ENCODE measurements around the gene GPR62.

Gene GPR62

DNA sequence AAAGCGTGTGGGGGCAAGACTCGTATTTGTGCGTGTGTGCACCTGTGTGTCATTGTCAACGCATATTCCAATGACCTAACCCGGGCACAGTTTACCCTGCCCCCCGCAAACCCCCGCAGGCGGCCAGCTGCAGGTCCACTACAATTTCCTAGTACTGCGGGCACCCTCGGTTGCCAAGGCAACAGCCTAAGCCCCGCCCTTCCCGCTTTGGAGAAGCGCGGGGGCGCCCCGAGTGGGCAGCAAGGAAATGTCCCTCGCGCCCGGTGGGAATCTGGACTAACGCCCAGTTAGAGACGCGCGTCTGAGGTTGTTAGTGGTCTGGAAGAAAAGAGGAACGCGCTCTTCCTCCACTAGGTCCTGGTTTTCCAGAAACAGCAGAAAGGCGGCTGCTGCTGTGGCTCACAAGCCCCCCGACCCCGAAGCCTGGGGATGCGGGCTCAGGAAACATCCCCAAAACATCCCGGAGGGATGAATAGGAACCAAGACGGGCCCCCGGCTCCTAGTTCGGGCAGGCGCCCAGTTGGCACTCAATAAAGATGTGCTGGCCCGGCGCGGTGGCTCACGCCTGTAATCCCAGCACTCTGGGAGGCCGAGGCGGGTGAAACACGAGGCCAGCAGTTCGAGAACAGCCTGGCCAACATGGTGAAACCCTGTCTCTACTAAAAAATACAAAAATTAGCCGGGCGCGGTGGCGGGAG lies 20.8 kb downstream of the GPR62 start:
- H3K9me3 ChIP-seq (ENCODE audit: insufficient read depth, low read depth, low read length) = no peaks in the 10 kb centered on the region
- no peaks in the 10 kb centered on the region for H3K36me3 ChIP-seq (ENCODE audit: insufficient read depth, low read length)
- peaks cover 36% of the 10 kb centered on the region for H3K27me3 ChIP-seq (ENCODE audit: insufficient read depth, low read length)
- peak overlapping the region; percentile 52 for H3K4me3 ChIP-seq (ENCODE audit: low read length)
- no peak overlapping the region for H3K9ac ChIP-seq (ENCODE audit: low read depth, low read length)
- peaks cover 14% of the 10 kb centered on the region; the same call in 1 of the 2 replicates for H3K4me1 ChIP-seq (ENCODE audit: insufficient read depth, low read length)
- whole genome bisulfite sequencing = 49% methylated on average over 46 of the region's 46 CpGs
- no peak overlapping the region for H3K27ac ChIP-seq (ENCODE audit: low read depth, low read length)

DNA sequence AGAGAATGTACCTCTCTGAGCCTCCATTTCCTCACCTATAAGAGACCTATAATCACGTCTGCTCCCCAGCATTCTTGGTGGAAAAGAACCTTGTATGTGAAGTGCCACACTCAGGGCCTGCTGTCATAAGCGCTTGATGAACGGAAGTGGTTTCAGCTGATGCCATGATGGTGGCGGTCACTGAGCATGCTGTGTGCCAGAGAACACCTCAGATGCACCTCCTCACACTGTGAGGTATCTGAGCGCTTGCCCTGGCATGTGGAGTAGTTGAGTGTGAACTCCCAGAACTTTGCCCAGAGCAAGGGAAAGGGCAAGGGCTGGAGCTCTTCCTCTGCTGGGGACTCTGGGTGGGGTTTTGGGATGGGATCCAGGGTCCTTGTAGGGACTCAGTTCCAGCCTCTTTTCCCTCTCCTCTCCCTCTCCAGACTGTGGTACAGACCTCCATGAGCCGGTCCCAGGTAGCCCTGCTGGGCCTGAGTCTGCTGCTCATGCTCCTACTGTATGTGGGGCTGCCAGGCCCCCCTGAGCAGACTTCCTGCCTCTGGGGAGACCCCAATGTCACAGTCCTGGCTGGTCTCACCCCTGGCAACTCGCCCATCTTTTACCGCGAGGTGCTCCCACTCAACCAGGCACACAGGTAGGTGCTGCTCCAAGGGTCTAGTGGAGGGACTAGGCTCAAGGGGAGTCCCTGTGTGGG lies 22.4 kb downstream of the GPR62 start:
- WGBS = 96% methylated on average over 9 of the region's 9 CpGs
- H3K36me3 ChIP-seq (ENCODE audit: insufficient read depth, low read length) = no peaks in the 10 kb centered on the region
- H3K9ac ChIP-seq (ENCODE audit: low read depth, low read length) = no peak overlapping the region
- no peaks in the 10 kb centered on the region for H3K9me3 ChIP-seq (ENCODE audit: insufficient read depth, low read depth, low read length)
- no peak overlapping the region for H3K27ac ChIP-seq (ENCODE audit: low read depth, low read length)
- H3K4me3 ChIP-seq (ENCODE audit: low read length) = no peak overlapping the region
- peaks cover 36% of the 10 kb centered on the region for H3K27me3 ChIP-seq (ENCODE audit: insufficient read depth, low read length)
- H3K4me1 ChIP-seq (ENCODE audit: insufficient read depth, low read length) = peaks cover 18% of the 10 kb centered on the region

DNA sequence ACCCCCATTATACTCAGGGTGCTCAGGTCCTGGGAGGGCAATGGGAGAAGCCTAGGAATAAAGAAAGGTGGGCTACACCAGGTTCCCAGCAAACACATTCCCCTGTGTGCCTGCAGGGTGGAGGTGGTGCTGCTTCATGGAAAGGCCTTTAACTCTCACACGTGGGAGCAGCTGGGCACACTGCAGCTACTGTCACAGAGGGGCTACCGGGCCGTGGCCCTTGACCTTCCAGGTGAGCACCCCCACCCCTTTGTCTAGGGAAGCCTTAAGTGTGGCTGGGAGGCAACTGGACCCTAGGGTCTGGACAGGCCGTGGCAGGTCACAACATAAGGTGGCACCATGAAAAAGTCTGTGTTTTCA lies 22.9 kb downstream of the GPR62 start:
- no peak overlapping the region for H3K4me3 ChIP-seq (ENCODE audit: low read length)
- peaks cover 36% of the 10 kb centered on the region for H3K27me3 ChIP-seq (ENCODE audit: insufficient read depth, low read length)
- 88% methylated on average over 4 of the region's 4 CpGs for WGBS
- no peaks in the 10 kb centered on the region for H3K9me3 ChIP-seq (ENCODE audit: insufficient read depth, low read depth, low read length)
- H3K36me3 ChIP-seq (ENCODE audit: insufficient read depth, low read length) = no peaks in the 10 kb centered on the region
- peaks cover 20% of the 10 kb centered on the region for H3K4me1 ChIP-seq (ENCODE audit: insufficient read depth, low read length)
- no peak overlapping the region for H3K9ac ChIP-seq (ENCODE audit: low read depth, low read length)
- H3K27ac ChIP-seq (ENCODE audit: low read depth, low read length) = no peak overlapping the region

DNA sequence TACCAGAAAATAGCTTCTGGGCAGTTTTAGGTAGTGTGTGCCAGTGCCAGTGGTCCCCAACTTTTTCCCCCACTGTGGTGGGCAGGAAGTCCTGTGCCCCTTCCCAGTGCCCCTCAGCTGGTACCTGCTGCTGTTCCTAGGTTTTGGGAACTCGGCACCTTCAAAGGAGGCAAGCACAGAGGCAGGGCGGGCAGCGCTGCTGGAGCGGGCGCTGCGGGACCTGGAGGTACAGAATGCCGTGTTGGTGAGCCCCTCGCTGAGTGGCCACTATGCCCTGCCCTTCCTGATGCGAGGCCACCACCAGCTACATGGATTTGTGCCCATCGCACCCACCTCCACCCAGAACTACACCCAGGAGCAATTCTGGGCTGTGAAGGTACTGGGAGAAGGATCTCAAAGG lies 25.1 kb downstream of the GPR62 start:
- Histone ChIP-seq H3K27ac (ENCODE audit: low read depth, low read length) (no peak overlapping the region), H3K4me1 (ENCODE audit: insufficient read depth, low read length) (peaks cover 15% of the 10 kb centered on the region), H3K36me3 (ENCODE audit: insufficient read depth, low read length) (no peaks in the 10 kb centered on the region), H3K27me3 (ENCODE audit: insufficient read depth, low read length) (peaks cover 20% of the 10 kb centered on the region), H3K9ac (ENCODE audit: low read depth, low read length) (no peak overlapping the region), H3K4me3 (ENCODE audit: low read length) (no peak overlapping the region), H3K9me3 (ENCODE audit: insufficient read depth, low read depth, low read length) (no peaks in the 10 kb centered on the region)
- WGBS = 96% methylated on average over 10 of the region's 10 CpGs

DNA sequence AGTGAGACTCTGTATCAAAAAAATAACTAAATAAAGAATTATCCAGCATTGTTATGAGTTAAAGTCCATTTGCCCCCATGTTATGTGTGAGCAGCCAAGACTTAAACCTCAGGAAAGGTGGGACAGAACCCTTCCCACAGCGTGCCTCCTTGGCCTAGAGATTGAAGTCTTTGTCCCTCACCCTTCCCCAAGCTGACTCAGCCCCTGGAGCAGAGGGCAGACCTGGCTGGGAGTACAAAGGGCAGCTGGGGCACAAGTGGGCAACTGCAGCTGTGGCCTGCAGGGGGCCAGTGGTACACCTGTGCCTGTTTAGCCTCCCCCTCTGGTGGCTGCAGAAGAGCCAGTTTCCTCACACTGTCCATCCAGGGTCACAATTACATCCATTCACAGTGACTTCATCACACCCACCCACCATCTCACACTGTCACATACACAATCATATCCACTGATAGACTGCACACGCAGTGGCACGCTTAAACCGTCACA lies 27.2 kb downstream of the GPR62 start:
- Histone ChIP-seq H3K4me1 (ENCODE audit: insufficient read depth, low read length) (peaks cover 10% of the 10 kb centered on the region), H3K9ac (ENCODE audit: low read depth, low read length) (peak overlapping the region; percentile 77), H3K27ac (ENCODE audit: low read depth, low read length) (peak overlapping the region; percentile 91), H3K4me3 (ENCODE audit: low read length) (peak overlapping the region; percentile 69), H3K9me3 (ENCODE audit: insufficient read depth, low read depth, low read length) (no peaks in the 10 kb centered on the region), H3K27me3 (ENCODE audit: insufficient read depth, low read length) (peaks cover 2% of the 10 kb centered on the region; the same call in 1 of the 2 replicates), H3K36me3 (ENCODE audit: insufficient read depth, low read length) (no peaks in the 10 kb centered on the region)
- WGBS = 10% methylated on average over 4 of the region's 4 CpGs

DNA sequence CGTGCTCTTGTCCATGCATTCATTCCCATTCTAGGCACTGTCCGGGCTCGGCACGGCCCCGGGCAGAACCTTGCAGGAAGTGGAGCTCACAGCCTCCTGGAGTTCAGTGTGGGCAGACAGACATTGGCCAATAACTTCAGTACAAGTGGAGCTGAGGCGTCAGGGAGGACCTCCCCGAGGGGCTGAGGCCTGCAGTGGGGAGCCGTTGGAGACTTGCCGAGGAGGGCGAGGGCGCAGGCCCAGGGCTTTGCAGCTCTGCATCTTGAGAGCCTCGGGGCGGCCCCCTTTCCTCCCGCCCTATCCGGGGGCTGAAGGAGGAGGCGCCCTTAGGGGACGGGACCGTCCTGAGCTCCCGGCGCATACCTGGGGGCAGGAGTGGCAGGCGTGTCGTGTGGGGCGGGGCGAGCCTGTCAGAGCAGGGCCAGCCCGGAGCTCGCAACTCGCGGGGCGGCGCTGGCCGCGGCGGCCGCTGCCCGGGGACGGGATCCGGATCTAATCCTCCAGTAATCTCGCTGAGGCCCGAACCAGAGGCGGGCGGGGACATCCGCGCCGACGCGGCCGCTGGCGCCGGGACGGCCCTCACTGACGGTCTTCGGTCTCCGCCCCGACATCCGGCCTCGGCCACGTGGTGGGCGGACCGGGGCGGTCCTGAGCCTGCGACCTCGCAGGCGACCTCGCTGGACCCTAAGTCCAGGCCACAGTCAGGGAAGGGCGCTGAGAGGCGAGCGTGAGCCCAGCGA lies 27.8 kb downstream of the GPR62 start, which contains the start of gene ACY1:
Gene ACY1 (plus strand): TSS at position 698 of the 740 bp plus-strand sequence. CDS start 530 bp downstream, outside the sequence.
- Histone ChIP-seq H3K27me3 (ENCODE audit: insufficient read depth, low read length) (no peaks in the 10 kb centered on the region), H3K4me3 (ENCODE audit: low read length) (peak within 1 kb of the TSS; percentile 69), H3K36me3 (ENCODE audit: insufficient read depth, low read length) (no peaks in the 10 kb centered on the region), H3K27ac (ENCODE audit: low read depth, low read length) (peak within 1 kb of the TSS; percentile 91), H3K4me1 (ENCODE audit: insufficient read depth, low read length) (peaks cover 10% of the 10 kb centered on the region), H3K9ac (ENCODE audit: low read depth, low read length) (peak within 1 kb of the TSS; percentile 77), H3K9me3 (ENCODE audit: insufficient read depth, low read depth, low read length) (no peaks in the 10 kb centered on the region)
- WGBS = 1% methylated on average over 68 of the region's 68 CpGs

DNA sequence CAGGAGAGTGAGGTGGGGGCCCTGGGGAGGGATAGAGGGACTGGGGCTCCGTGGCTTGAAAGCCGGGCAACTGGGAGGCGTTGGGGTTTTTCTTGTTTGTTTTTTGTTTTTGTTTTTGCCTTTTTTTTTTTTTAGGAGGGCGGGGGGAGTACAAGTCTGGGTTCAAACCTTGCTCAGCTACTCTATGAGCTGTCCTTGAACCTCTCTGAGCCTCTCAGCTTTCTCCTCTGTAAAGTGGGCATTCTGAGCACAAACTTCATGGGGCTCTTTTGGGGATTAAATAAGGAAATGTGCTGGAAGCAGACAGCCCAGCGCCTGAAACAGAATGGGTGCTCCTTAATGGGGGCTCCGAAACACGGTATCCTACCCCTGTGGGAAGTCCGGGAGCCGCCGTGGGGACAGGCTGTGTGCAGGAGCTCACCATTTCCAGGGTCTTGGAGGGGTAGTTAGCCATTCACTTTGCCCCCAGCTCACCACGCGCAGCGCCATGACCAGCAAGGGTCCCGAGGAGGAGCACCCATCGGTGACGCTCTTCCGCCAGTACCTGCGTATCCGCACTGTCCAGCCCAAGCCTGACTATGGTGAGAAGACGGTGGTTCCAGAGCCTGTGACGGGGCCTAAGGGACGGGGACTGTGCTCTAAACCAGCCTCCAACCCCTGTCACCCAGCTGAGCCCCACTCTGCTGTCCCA lies 28.5 kb downstream of the GPR62 start:
- peak overlapping the region; percentile 69 for H3K4me3 ChIP-seq (ENCODE audit: low read length)
- WGBS = 75% methylated on average over 22 of the region's 22 CpGs
- H3K4me1 ChIP-seq (ENCODE audit: insufficient read depth, low read length) = peaks cover 15% of the 10 kb centered on the region
- H3K27ac ChIP-seq (ENCODE audit: low read depth, low read length) = peak overlapping the region; percentile 91
- H3K27me3 ChIP-seq (ENCODE audit: insufficient read depth, low read length) = no peaks in the 10 kb centered on the region
- no peaks in the 10 kb centered on the region for H3K36me3 ChIP-seq (ENCODE audit: insufficient read depth, low read length)
- peak overlapping the region; percentile 77 for H3K9ac ChIP-seq (ENCODE audit: low read depth, low read length)
- no peaks in the 10 kb centered on the region for H3K9me3 ChIP-seq (ENCODE audit: insufficient read depth, low read depth, low read length)

DNA sequence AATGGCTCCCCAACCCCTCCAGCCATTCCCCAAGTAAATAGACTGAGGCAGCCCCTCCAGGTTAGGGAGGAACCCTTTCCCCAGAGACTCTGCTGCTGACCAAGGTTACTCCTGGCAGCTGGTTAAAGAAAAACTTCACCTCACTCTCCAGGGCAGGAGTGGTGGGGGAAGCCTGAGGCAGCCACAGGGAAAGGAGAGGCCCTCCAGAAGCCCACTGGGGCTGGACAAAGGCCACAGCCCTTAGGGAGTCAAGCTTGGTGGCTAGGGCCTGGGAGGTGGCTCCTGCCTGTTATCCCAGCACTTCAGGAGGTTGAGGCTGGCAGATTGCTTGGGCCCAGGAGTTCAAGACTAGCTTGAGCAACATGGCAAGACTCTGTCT lies 29.1 kb downstream of the GPR62 start:
- no peaks in the 10 kb centered on the region for H3K27me3 ChIP-seq (ENCODE audit: insufficient read depth, low read length)
- H3K4me1 ChIP-seq (ENCODE audit: insufficient read depth, low read length) = peaks cover 15% of the 10 kb centered on the region
- H3K4me3 ChIP-seq (ENCODE audit: low read length) = peak overlapping the region; percentile 69; the same call in 1 of the 2 replicates
- no peak overlapping the region for H3K27ac ChIP-seq (ENCODE audit: low read depth, low read length)
- 0 out of 2 replicates have a peak overlapping the region, but pooled peaks have one; percentile 77 for H3K9ac ChIP-seq (ENCODE audit: low read depth, low read length)
- H3K36me3 ChIP-seq (ENCODE audit: insufficient read depth, low read length) = no peaks in the 10 kb centered on the region
- H3K9me3 ChIP-seq (ENCODE audit: insufficient read depth, low read depth, low read length) = no peaks in the 10 kb centered on the region

DNA sequence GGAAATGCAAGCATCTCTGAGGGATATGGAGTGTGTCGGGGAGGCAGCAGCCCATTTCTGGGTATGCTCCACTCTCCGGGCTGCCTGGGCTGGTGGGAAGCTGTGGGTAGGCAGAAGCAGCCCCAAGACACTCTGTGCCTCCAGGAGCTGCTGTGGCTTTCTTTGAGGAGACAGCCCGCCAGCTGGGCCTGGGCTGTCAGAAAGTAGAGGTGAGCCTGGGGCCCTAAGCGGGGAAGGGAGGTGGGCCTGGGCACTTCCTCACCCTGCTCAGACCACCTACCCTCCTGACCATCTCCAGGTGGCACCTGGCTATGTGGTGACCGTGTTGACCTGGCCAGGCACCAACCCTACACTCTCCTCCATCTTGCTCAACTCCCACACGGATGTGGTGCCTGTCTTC lies 29.9 kb downstream of the GPR62 start:
- Histone ChIP-seq H3K27me3 (ENCODE audit: insufficient read depth, low read length) (no peaks in the 10 kb centered on the region), H3K27ac (ENCODE audit: low read depth, low read length) (no peak overlapping the region), H3K36me3 (ENCODE audit: insufficient read depth, low read length) (no peaks in the 10 kb centered on the region), H3K4me1 (ENCODE audit: insufficient read depth, low read length) (peaks cover 15% of the 10 kb centered on the region), H3K4me3 (ENCODE audit: low read length) (no peak overlapping the region), H3K9me3 (ENCODE audit: insufficient read depth, low read depth, low read length) (no peaks in the 10 kb centered on the region), H3K9ac (ENCODE audit: low read depth, low read length) (no peak overlapping the region)
- 90% methylated on average over 6 of the region's 6 CpGs for WGBS

DNA sequence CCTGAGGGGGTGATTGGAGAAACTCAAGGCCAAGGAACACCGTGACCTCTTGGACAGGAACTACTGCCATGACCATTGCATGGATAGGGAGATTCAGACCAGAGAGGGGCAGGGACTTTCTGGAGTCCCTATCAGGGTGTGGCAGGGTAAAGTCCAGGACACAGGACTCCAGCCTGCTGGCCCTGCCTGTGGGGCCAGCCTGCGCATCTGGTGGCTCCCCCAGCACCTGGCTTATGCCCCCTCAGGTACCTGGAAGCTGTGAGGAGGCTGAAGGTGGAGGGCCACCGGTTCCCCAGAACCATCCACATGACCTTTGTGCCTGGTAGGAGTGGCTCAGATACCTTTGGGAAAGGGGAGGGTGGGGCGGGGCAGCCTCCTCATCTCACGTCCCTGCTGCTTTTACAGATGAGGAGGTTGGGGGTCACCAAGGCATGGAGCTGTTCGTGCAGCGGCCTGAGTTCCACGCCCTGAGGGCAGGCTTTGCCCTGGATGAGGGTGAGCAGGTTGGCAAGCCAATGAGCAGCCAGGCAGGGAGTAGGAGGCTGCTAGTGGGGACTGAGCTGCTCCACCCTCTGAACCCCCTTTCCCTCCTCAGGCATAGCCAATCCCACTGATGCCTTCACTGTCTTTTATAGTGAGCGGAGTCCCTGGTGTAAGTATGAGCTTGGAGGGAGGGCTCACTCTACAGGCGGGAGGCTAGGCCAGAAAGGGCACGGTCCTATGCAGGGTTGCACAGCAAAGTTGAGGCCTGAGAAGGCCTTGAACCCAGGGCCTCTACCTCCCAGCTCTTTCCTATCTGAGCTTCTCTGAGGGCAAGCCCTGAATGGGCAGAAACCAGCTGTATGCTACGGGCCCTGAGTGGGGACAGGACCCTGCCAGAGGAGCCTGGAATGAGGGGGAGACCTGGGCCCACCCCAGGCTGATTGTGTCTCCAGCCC lies 31.1 kb downstream of the GPR62 start:
- Histone ChIP-seq H3K4me1 (ENCODE audit: insufficient read depth, low read length) (peaks cover 15% of the 10 kb centered on the region), H3K9me3 (ENCODE audit: insufficient read depth, low read depth, low read length) (no peaks in the 10 kb centered on the region), H3K27me3 (ENCODE audit: insufficient read depth, low read length) (no peaks in the 10 kb centered on the region), H3K9ac (ENCODE audit: low read depth, low read length) (no peak overlapping the region), H3K27ac (ENCODE audit: low read depth, low read length) (no peak overlapping the region), H3K4me3 (ENCODE audit: low read length) (no peak overlapping the region), H3K36me3 (ENCODE audit: insufficient read depth, low read length) (peaks cover 1% of the 10 kb centered on the region; the same call in 1 of the 2 replicates)
- WGBS = 86% methylated on average over 12 of the region's 12 CpGs
